SU-DHL-6 (cell line): Measurements from ENCODE around the gene SPIRE2.

ENCODE experiments used
- EZH2phosphoT487 ChIP-seq: fragments of 200-600 bp; sonication (generic), shearing (Covaris generic); conservative IDR thresholded peaks from 2 replicates; pipeline ENCODE4 v1.6.1; 2018; ENCODE audit warnings: mild to moderate bottlenecking, antibody characterized with exemption, low read length, moderate library complexity, mixed read lengths
- TF ChIP-seq, protein P1 (sequence below): fragments of 200-600 bp; sonication (generic); IDR thresholded peaks from one replicate; pipeline ENCODE4 v1.5.1; 2017; ENCODE audit warnings: antibody characterized with exemption, mild to moderate bottlenecking, low read length, moderate library complexity; ENCODE audit not compliant: insufficient read depth, poor library complexity, severe bottlenecking

DNA sequence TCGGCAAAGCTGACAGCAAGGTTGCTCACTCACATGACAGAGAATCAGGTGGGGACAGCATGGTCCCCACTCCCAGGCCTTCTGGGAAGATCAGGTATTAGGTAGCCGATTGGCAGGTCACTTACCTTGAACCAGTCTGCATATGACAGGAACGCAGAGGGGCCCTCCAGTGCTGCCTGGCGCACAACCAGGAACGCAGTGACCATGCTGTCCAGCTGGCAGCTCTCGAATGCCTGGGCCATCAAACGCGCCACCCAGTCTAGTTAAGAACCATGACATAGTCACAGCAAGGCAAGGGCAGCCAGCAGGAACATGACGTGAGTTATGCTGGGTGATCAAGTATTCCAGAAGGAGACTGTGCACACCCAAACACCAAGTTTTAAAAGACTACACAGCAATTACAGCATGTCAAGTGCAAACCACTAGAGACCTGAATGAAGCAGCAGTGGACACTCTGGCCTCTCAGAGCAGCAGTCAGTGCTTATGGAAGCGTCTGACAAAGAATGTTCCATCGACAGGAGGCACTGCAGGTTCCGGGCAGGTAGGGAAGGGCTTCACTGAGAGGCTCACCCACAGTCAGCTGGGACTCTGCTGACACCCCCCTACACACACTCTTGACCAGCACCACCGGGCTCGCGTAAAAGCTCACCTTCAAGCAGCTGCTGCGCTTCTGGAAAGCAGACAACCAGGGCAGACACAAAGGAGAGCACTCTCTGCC lies 36.8 kb upstream of the SPIRE2 start:
- TF ChIP-seq, protein P1, sequence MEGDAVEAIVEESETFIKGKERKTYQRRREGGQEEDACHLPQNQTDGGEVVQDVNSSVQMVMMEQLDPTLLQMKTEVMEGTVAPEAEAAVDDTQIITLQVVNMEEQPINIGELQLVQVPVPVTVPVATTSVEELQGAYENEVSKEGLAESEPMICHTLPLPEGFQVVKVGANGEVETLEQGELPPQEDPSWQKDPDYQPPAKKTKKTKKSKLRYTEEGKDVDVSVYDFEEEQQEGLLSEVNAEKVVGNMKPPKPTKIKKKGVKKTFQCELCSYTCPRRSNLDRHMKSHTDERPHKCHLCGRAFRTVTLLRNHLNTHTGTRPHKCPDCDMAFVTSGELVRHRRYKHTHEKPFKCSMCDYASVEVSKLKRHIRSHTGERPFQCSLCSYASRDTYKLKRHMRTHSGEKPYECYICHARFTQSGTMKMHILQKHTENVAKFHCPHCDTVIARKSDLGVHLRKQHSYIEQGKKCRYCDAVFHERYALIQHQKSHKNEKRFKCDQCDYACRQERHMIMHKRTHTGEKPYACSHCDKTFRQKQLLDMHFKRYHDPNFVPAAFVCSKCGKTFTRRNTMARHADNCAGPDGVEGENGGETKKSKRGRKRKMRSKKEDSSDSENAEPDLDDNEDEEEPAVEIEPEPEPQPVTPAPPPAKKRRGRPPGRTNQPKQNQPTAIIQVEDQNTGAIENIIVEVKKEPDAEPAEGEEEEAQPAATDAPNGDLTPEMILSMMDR: no peak
- TF ChIP-seq EZH2phosphoT487: no peak
